A549 treated with Hydrocortisone at 1 μM for 4 hours (cell line): ENCODE results near the gene DUSP1. TPM values are rescaled to one million over a fixed set of nuclear protein-coding genes. Genes with fewer than 3 reads are reported as not detected.

Experiments used
- total RNA-seq: library from RNA; stranded (reverse); fragments of 200-300 nt; extraction: Qiagen RNA extraction; gene quantifications from 5 replicates; pipeline ENCODE4 v1.2.3, GENCODE V29; 2022

The DUSP1 gene, protein sequence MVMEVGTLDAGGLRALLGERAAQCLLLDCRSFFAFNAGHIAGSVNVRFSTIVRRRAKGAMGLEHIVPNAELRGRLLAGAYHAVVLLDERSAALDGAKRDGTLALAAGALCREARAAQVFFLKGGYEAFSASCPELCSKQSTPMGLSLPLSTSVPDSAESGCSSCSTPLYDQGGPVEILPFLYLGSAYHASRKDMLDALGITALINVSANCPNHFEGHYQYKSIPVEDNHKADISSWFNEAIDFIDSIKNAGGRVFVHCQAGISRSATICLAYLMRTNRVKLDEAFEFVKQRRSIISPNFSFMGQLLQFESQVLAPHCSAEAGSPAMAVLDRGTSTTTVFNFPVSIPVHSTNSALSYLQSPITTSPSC
- 493 to 643 TPM (median 613 TPM) in 5 replicates for total RNA-seq

DNA sequence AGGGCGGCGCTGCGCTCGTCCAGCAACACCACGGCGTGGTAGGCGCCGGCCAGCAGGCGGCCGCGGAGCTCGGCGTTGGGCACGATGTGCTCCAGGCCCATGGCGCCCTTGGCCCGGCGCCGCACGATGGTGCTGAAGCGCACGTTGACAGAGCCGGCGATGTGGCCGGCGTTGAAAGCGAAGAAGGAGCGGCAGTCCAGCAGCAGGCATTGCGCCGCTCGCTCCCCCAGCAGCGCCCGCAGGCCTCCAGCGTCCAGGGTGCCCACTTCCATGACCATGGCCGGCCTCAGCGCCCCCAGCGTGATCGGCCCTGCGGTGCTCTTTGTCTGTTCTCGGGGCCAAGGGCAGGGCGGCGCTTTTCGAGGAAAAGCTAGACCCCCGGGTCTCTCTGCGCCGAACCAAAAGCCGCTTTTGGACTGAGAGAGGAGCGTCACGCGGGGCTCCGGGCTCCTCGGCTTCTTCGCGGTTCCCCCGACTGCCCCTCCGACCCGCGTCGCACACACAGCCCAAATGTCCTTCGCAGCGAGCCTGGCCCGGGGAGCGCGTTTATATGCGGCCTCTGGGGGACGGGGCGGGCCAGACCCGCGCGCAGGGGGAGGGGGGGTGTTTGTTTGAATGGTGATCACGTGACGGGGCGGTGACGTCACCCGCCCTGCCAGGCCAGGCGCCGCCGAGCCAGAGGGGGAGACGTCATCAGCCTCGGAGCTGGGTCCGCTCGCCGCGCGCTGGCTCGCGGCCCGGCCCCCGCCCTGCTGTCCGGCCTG is at the start of gene DUSP1:
Gene DUSP1, minus strand, starts transcription at position 521 of the 764 bp plus-strand sequence. Its CDS starts 243 bp downstream, at position 278.

Other genes with a start within 250 kb of the DUSP1 start
- gene NEURL1B, start 129.9 kb downstream of the DUSP1 start, total RNA-seq, result 7.0 to 10.4 TPM (median 9.4 TPM) in 5 replicates
- gene ERGIC1, start 63.1 kb upstream of the DUSP1 start, total RNA-seq, result 286 to 372 TPM (median 335 TPM) in 5 replicates
- gene RPL26L1, start 188.2 kb upstream of the DUSP1 start, total RNA-seq, result 114 to 133 TPM (median 122 TPM) in 5 replicates
- gene ATP6V0E1, start 212.6 kb upstream of the DUSP1 start, total RNA-seq, result 244 to 433 TPM (median 383 TPM) in 5 replicates